SJSA1 (cell line): Measurements from ENCODE around the gene CFAP161. TPM values are rescaled to one million over a fixed set of nuclear protein-coding genes. Genes with fewer than 3 reads are reported as not detected.
A peak's percentile ranks its signal among the peaks of the same experiment; 100 is the strongest.

Experiments
- DNase-seq, 2 experiments: peaks; one replicate each; pipeline ENCODE4 v3.0.0-alpha.2; 2015 to 2020; ENCODE audit warnings: low spot score in 2 of 2, low read depth in 1 of 2
- H3K27ac ChIP-seq: fragments of 250-450 bp; sonication (Bioruptor Pico); 2 replicates; pipeline ENCODE4 v1.5.1; 2020; ENCODE audit warnings: mild to moderate bottlenecking, moderate library complexity
- H3K27me3 ChIP-seq: fragments of 250-450 bp; sonication (Bioruptor Pico); replicated peaks from 2 replicates; pipeline ENCODE4 v1.5.1; 2020; ENCODE audit warnings: mild to moderate bottlenecking, moderate library complexity
- H3K36me3 ChIP-seq: fragments of 250-450 bp; sonication (Bioruptor Pico); 2 replicates; pipeline ENCODE4 v1.5.1; 2020; ENCODE audit warnings: mild to moderate bottlenecking
- H3K4me1 ChIP-seq: fragments of 250-450 bp; sonication (Bioruptor Pico); replicated peaks from 2 replicates; pipeline ENCODE4 v1.6.1; 2021; ENCODE audit warnings: mild to moderate bottlenecking
- H3K4me3 ChIP-seq: fragments of 250-450 bp; sonication (Bioruptor Pico); 2 replicates; pipeline ENCODE4 v1.5.1; 2020; ENCODE audit warnings: mild to moderate bottlenecking
- H3K9me3 ChIP-seq: fragments of 250-450 bp; sonication (Bioruptor Pico); replicated peaks from 2 replicates; pipeline ENCODE4 v1.5.1; 2020; ENCODE audit warnings: mild to moderate bottlenecking
- total RNA-seq: library from RNA; depleted of rRNA; stranded (reverse); fragments of >200 nt; shearing (Covaris generic); gene quantifications from 2 replicates; pipeline ENCODE4 v1.2.3, GENCODE V29; 2014

CFAP161 gene
- total RNA-seq, 1 experiment from 2014 or later = not detected

GRCh38 chr15:81097890-81098280 is 36.2 kb upstream of the CFAP161 start:
- Histone ChIP-seq H3K4me3 (no peak overlapping the region), H3K27ac (no peak overlapping the region), H3K36me3 (no peaks in the 10 kb centered on the region), H3K27me3 (no peaks in the 10 kb centered on the region; the same call in 1 of the 2 replicates), H3K4me1 (no peaks in the 10 kb centered on the region), H3K9me3 (no peaks in the 10 kb centered on the region)
- no peak for DNase-seq

DNA sequence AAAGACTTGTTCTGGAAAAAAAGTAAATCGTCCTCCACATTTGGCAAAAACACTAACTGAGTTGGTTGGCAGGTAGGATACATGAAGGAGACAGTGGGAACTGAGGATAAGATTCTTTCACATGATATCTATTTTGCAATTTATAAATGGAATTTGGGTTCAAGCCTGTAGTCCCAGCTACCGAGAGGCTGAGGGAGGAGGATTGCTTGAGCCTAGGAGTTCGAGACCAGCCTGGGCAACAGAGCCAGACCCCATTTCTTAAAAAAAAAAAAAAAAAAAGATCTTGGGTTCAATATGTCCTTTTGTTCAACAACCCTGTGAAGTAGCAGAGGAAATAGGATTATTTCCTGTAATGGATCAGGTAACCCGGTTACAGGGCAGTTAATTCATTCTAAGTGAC is 35.7 kb upstream of the CFAP161 start:
- H3K27ac ChIP-seq = no peak overlapping the region
- no peaks in the 10 kb centered on the region for H3K4me1 ChIP-seq
- no peaks in the 10 kb centered on the region; the same call in 1 of the 2 replicates for H3K27me3 ChIP-seq
- no peak for DNase-seq
- no peaks in the 10 kb centered on the region for H3K36me3 ChIP-seq
- no peaks in the 10 kb centered on the region for H3K9me3 ChIP-seq
- H3K4me3 ChIP-seq = no peak overlapping the region

DNA sequence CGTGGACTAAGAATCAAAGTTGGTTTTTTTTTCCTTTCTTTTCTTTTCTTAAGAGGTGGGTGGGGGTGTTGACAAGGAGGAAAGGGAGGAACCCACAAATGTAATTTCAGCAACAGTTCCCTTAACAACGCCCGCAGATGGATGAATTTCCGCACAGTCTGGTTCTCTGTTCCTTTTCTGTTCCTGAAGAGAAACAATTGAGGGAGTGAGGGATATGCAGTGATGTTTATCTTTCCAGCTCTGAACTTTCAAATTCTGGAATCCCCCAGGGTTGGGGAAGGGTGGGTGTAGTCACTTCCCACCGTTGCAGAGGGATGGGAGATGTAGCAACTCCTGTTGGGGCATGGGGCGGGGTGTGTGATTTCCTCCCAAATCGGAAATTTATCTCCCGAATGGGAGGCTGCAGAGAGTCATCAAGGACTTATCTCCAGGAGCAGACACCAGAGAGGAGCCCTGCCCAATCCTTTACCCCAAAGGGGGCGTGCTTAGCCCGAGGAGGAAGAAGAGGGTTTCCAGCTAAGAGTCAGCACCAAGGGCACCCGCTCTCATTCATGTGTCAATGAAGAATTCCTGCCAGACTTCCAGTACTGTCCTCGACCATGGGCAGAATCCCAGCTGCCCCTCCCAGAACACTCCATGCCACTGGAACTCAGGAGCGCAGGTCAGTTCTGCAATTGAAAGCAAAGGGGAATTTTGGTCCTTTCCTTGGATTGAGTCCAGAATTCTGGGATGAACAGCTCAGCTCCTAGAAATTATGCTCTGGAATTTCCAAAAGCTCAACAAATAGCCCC is 35.0 kb upstream of the CFAP161 start:
- Histone ChIP-seq H3K4me1 (no peaks in the 10 kb centered on the region), H3K9me3 (no peaks in the 10 kb centered on the region), H3K27me3 (no peaks in the 10 kb centered on the region; the same call in 1 of the 2 replicates), H3K4me3 (no peak overlapping the region), H3K27ac (no peak overlapping the region), H3K36me3 (no peaks in the 10 kb centered on the region)
- no peak for DNase-seq

- no peaks in the 10 kb centered on the region for H3K36me3 ChIP-seq
- H3K4me1 ChIP-seq = no peaks in the 10 kb centered on the region
- no peak overlapping the region for H3K4me3 ChIP-seq
Measured at GRCh38 chr15:81101894-81102815, 31.9 kb upstream of the CFAP161 start.

DNA sequence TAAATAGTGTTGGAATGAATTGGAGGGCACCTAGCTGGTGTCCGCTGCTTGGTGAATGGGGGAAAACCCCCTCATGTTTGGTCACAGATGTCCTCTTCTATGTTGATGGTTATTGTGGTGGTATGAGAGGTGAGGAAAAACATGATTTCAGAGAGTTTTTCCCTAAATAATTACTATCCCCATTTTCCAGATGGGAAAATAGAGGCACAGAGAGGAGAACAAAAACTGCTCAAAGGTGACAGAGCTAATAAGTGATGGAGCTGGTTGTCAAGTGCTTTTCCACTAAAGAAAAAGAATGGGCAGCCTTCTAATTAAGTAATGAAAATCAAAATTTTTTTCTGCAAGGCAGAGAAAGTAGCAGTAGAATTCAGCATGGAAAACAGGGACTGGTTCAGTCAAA is 30.2 kb upstream of the CFAP161 start:
- DNase-seq = no peak
- H3K9me3 ChIP-seq = no peaks in the 10 kb centered on the region

More at GRCh38 chr15:81101894-81102815, 31.9 kb upstream of the CFAP161 start:
- Histone ChIP-seq H3K9me3 (no peaks in the 10 kb centered on the region), H3K27me3 (no peaks in the 10 kb centered on the region; the same call in 1 of the 2 replicates), H3K27ac (no peak overlapping the region)
- no peak for DNase-seq

DNA sequence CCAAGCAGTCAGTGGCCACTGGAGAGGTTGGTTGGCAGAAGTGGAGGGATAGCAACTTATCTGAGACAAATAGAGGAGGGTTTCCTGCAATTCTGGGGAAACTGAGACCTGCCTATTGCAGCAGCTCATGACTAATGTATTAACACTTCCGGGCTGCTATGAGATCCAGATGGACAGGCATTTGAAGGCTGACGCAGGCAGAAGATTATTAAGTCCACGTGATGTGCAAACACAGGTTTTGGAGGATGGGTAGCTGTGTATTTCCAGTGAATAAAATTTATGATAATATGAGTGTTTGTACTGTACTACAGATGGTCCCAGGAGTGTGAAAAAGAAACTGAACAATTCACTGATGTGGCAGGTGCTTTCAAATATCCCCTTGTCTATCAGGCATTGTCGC is 28.5 kb upstream of the CFAP161 start:
- no peak for DNase-seq
- H3K36me3 ChIP-seq = no peaks in the 10 kb centered on the region
- H3K4me3 ChIP-seq = no peak overlapping the region
- peaks cover 3% of the 10 kb centered on the region; the same call in 1 of the 2 replicates for H3K27me3 ChIP-seq
- H3K27ac ChIP-seq = no peak overlapping the region
- no peaks in the 10 kb centered on the region for H3K9me3 ChIP-seq
- H3K4me1 ChIP-seq = no peaks in the 10 kb centered on the region

More for the DNA sequence above, 30.2 kb upstream of the CFAP161 start:
- peaks cover 3% of the 10 kb centered on the region; the same call in 1 of the 2 replicates for H3K27me3 ChIP-seq
- no peak overlapping the region for H3K4me3 ChIP-seq
- no peaks in the 10 kb centered on the region for H3K4me1 ChIP-seq
- no peak overlapping the region for H3K27ac ChIP-seq
- no peaks in the 10 kb centered on the region for H3K36me3 ChIP-seq

- Histone ChIP-seq H3K9me3 (no peaks in the 10 kb centered on the region), H3K4me1 (no peaks in the 10 kb centered on the region)
Measured at GRCh38 chr15:81106560-81106959, 27.5 kb upstream of the CFAP161 start.

DNA sequence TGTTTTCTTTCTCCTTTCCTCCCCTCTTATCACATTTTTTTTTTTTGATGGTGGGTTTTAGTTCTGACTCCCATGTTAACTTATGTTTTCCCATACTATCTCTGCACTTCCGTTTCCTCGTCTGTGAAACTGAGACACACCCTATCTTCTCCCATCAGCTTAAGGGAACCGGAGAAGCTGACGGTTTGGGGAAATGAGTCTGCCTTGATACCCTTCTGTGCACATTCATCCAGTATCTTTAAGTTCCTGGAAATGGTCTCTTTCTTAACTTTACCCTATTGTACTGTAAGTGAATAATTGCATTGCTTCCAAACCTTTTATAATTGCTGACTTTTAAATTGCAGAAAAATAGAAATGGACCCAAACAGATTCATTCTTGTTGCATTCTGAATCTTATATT is 26.2 kb upstream of the CFAP161 start:
- Histone ChIP-seq H3K4me1 (no peaks in the 10 kb centered on the region), H3K9me3 (no peaks in the 10 kb centered on the region), H3K4me3 (no peak overlapping the region), H3K27ac (no peak overlapping the region), H3K36me3 (no peaks in the 10 kb centered on the region), H3K27me3 (peaks cover 3% of the 10 kb centered on the region; the same call in 1 of the 2 replicates)
- DNase-seq = no peak

More at GRCh38 chr15:81106560-81106959, 27.5 kb upstream of the CFAP161 start:
- Histone ChIP-seq H3K27me3 (peaks cover 3% of the 10 kb centered on the region; the same call in 1 of the 2 replicates), H3K36me3 (no peaks in the 10 kb centered on the region), H3K4me3 (no peak overlapping the region), H3K27ac (no peak overlapping the region)
- peak in 1 of 2 experiments; percentile 47 for DNase-seq

DNA sequence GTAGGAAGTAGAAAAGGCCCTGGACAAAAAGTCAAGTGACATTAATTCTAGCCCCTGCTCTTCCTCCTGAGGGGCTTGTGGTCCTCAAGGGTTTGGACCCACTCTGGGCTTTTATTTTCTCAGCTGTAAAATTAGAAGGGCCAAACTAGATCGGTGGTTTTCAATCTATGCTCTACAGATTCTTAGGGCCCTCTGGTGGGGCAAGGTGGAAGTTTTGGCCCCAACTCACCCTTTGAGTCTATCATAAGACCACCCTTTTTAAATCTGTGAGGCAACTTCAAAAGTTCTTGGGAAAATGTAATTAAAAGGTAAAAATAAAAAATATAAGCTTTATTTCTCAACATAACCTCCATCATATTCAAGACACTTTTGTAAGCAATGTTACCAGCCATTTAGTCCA is 25.6 kb upstream of the CFAP161 start:
- Histone ChIP-seq H3K27ac (no peak overlapping the region), H3K36me3 (no peaks in the 10 kb centered on the region), H3K4me1 (peaks cover 4% of the 10 kb centered on the region; the same call in 1 of the 2 replicates), H3K27me3 (peaks cover 3% of the 10 kb centered on the region; the same call in 1 of the 2 replicates), H3K9me3 (no peaks in the 10 kb centered on the region), H3K4me3 (no peak overlapping the region)
- DNase-seq = no peak

DNA sequence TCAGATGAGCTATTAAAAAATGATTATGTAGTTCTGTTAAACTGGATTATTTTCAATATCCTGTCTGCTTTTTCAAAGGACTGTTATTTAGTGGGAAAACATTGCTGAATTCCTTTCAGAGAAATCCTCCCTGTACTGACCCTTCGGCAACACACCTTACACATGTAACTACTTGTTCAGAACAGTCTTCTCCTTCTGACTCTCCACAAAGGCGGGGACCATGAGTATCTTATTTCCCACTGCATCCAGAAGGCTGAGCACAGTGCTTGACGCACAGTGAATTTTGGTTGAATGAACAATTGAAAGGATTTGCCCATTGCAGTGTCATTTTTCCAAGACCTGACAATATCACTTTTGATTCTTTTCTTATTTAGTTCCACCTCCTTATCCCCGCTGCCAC is 23.1 kb upstream of the CFAP161 start:
- Histone ChIP-seq H3K4me1 (peaks cover 10% of the 10 kb centered on the region), H3K4me3 (no peak overlapping the region), H3K36me3 (no peaks in the 10 kb centered on the region), H3K9me3 (no peaks in the 10 kb centered on the region), H3K27ac (no peak overlapping the region), H3K27me3 (peaks cover 3% of the 10 kb centered on the region; the same call in 1 of the 2 replicates)
- DNase-seq = no peak

DNA sequence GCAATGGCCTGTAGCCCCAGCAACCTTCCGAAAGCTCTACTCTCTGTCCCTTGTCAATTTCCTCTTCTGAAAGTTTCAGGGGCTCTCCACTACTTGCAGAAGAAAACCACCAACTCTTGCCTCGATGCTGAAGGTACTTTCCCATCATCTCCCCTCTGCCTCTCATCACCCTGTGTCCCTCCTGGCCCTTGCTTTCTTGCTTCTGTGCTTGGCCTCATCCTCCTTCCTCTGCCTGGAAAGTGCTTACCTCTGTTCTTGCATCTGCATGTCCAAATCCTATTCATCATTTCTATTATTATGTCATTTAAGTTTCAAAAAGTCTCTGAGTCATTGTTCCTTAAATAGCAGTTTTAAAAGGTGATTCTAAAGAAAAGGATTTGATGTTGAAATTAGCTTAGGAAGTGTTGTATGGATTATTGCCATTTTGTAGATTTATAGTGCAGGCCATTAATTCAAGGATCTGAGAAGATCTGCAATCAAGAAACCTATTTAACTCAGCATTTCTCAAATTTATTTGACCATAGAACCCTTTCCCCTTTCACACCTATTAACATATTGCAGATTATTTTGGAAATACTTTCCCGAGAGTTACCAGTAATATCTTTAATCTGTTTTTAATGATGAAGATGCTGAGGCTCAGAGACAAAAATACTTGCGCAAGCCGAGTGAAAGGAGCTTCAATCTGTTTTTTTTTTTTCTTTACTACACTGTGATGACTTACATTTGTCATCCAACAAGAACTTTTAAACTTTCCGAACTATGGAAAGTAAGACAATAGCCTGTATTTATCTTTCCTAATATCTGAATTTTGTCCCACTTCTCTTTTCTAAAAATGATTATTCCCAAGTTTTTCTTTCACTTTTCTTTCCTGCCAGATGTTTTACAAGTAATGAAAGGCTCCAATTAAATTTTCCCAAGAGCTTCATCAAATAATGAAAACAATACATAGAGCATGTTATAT is 22.3 kb upstream of the CFAP161 start:
- H3K4me3 ChIP-seq = no peak overlapping the region
- no peaks in the 10 kb centered on the region for H3K36me3 ChIP-seq
- H3K4me1 ChIP-seq = peaks cover 10% of the 10 kb centered on the region
- DNase-seq = no peak
- no peak overlapping the region for H3K27ac ChIP-seq
- H3K27me3 ChIP-seq = peaks cover 6% of the 10 kb centered on the region; the same call in 1 of the 2 replicates
- H3K9me3 ChIP-seq = no peaks in the 10 kb centered on the region

- no peak for DNase-seq
- Histone ChIP-seq H3K36me3 (no peaks in the 10 kb centered on the region), H3K27me3 (peaks cover 7% of the 10 kb centered on the region; the same call in 1 of the 2 replicates), H3K9me3 (no peaks in the 10 kb centered on the region), H3K4me1 (peaks cover 10% of the 10 kb centered on the region), H3K4me3 (no peak overlapping the region), H3K27ac (no peak overlapping the region)
Measured at GRCh38 chr15:81113204-81113657, 20.8 kb upstream of the CFAP161 start.

- no peaks in the 10 kb centered on the region for H3K36me3 ChIP-seq
- peaks cover 10% of the 10 kb centered on the region for H3K4me1 ChIP-seq
- H3K27ac ChIP-seq = no peak overlapping the region
- H3K27me3 ChIP-seq = 0 out of 2 replicates have a peak, but pooled peaks cover 4% of the 10 kb centered on the region
- no peak overlapping the region for H3K4me3 ChIP-seq
- DNase-seq = peak in 1 of 2 experiments; percentile 33
- H3K9me3 ChIP-seq = no peaks in the 10 kb centered on the region
Measured at GRCh38 chr15:81113861-81114291, 20.2 kb upstream of the CFAP161 start.
